Small intestine (tissue), 7 donors: ENCODE measurements around the gene PITPNM3. TPM values are rescaled to one million over a fixed set of nuclear protein-coding genes. Genes with fewer than 3 reads are reported as not detected.
A peak's percentile ranks its signal among the peaks of the same experiment; 100 is the strongest.

Source experiments
- DNase-seq, 2 donors: peaks; one replicate each; pipeline versions ENCODE4 v3.0.0 to v3.0.0-alpha.2; 2013
- FAIRE-seq: peaks from 2 replicates; lab custom pipeline; 2012; peaks lifted over from hg19 to GRCh38; lab: Jason Lieb, UNC
- H3K27ac ChIP-seq, 3 donors: one replicate each; pipeline ENCODE4 v1.5.1; 2013; ENCODE audit warnings: low read length in 2 of 3, mild to moderate bottlenecking in 2 of 3, control low read depth in 1 of 3, inconsistent platforms in 1 of 3, low read depth in 1 of 3, moderate library complexity in 1 of 3
- H3K27me3 ChIP-seq, 3 donors: one replicate each; pipeline ENCODE4 v1.6.1; 2013; ENCODE audit warnings: low read length in 3 of 3, inconsistent platforms in 1 of 3; ENCODE audit not compliant: control insufficient read depth in 3 of 3, insufficient read depth in 3 of 3
- H3K36me3 ChIP-seq, 3 donors: one replicate each; pipeline ENCODE4 v1.6.1; 2013; ENCODE audit warnings: low read length in 3 of 3, inconsistent platforms in 1 of 3, low read depth in 1 of 3, mild to moderate bottlenecking in 1 of 3, moderate library complexity in 1 of 3; ENCODE audit not compliant: control insufficient read depth in 3 of 3, insufficient read depth in 2 of 3
- H3K4me1 ChIP-seq, 3 donors: one replicate each; pipeline ENCODE4 v1.6.1; 2013; ENCODE audit warnings: low read length in 2 of 3, inconsistent platforms in 1 of 3, low read depth in 1 of 3, mild to moderate bottlenecking in 1 of 3, moderate library complexity in 1 of 3; ENCODE audit not compliant: control insufficient read depth in 3 of 3, insufficient read depth in 2 of 3
- H3K4me3 ChIP-seq, 3 donors: one replicate each; pipeline ENCODE4 v1.5.1; 2013; ENCODE audit warnings: low read length in 3 of 3, control low read depth in 1 of 3, inconsistent platforms in 1 of 3, low read depth in 1 of 3, mild to moderate bottlenecking in 1 of 3, moderate library complexity in 1 of 3
- H3K9me3 ChIP-seq, 2 donors: one replicate each; pipeline ENCODE4 v1.6.1; 2013; ENCODE audit warnings: low read depth in 1 of 2, low read length in 1 of 2; ENCODE audit not compliant: control insufficient read depth in 2 of 2, insufficient read depth in 1 of 2
- WGBS, 3 donors: extraction: QIAGEN DNeasy Blood & Tissue Kit; methylation state at CpG; one replicate each; pipeline ENCODE4 v1.1.7; 2013; 5-methylcytosine and 5-hydroxymethylcytosine counted together
- polyA plus RNA-seq, 4 donors: library from polyadenylated mRNA; stranded (reverse) in 3 of 4; unstranded in 1 of 4; fragments of 200-250 nt in 3 of 4; fragments of 120-200 nt in 1 of 4; gene quantifications; one replicate each; pipeline versions ENCODE4 v1.2.1 to v1.2.3, GENCODE V29; 2013
- donor health status: healthy with polysubstance abuse.
- donor health status: control.
- donor health status: control.
- donor health status: Bipolar disorder and iron deficiency.
- donor health status: healthy.

The PITPNM3 gene
- polyA plus RNA-seq, 4 donors: 0.22 to 1.7 (median 0.70) TPM

GRCh38 chr17:6523809-6524355 is 32.5 kb downstream of the PITPNM3 start:
- no peaks in the 10 kb centered on the region for H3K9me3 ChIP-seq
- H3K4me1 ChIP-seq: no peaks in the 10 kb centered on the region
- H3K27me3 ChIP-seq: no peaks in the 10 kb centered on the region
- WGBS, 3 donors: 82 to 87% (median 86%) methylated on average over 8 of the region's 8 CpGs
- no peaks in the 10 kb centered on the region for H3K36me3 ChIP-seq
- DNase-seq (no peak), FAIRE-seq (no peak)
- no peak overlapping the region for H3K27ac ChIP-seq
- H3K4me3 ChIP-seq: no peak overlapping the region

GRCh38 chr17:6523330-6523729 is 33.0 kb downstream of the PITPNM3 start:
- H3K36me3 ChIP-seq: no peaks in the 10 kb centered on the region
- DNase-seq (peak in 1 of 2 donors; percentile 24), FAIRE-seq (no peak)
- no peaks in the 10 kb centered on the region for H3K27me3 ChIP-seq
- no peaks in the 10 kb centered on the region for H3K9me3 ChIP-seq
- 65 to 79% (median 72%) methylated on average over 3 of the region's 3 CpGs for WGBS, 3 donors
- H3K4me3 ChIP-seq: no peak overlapping the region
- H3K4me1 ChIP-seq: no peaks in the 10 kb centered on the region
- H3K27ac ChIP-seq: no peak overlapping the region

GRCh38 chr17:6521586-6521985 is 34.8 kb downstream of the PITPNM3 start:
- H3K4me1 ChIP-seq: no peaks in the 10 kb centered on the region
- 94 to 98% (median 95%) methylated on average over 5 of the region's 5 CpGs for WGBS, 3 donors
- H3K4me3 ChIP-seq: no peak overlapping the region
- H3K36me3 ChIP-seq: no peaks in the 10 kb centered on the region
- no peak overlapping the region for H3K27ac ChIP-seq
- DNase-seq: no peak
- H3K27me3 ChIP-seq: no peaks in the 10 kb centered on the region
- H3K9me3 ChIP-seq: no peaks in the 10 kb centered on the region
- FAIRE-seq: no peak

- no peak overlapping the region for H3K27ac ChIP-seq
- H3K4me3 ChIP-seq: no peak overlapping the region
- H3K4me1 ChIP-seq: no peaks in the 10 kb centered on the region
- H3K27me3 ChIP-seq: no peaks in the 10 kb centered on the region
- H3K9me3 ChIP-seq: no peaks in the 10 kb centered on the region
- 76 to 81% (median 80%) methylated on average over 1 of the region's 1 CpG for WGBS, 3 donors
- DNase-seq: no peak
- no peaks in the 10 kb centered on the region for H3K36me3 ChIP-seq
- no peak for FAIRE-seq
Measured at GRCh38 chr17:6517062-6517461, 39.3 kb downstream of the PITPNM3 start.

- Histone ChIP-seq H3K4me3 (no peak overlapping the region), H3K4me1 (no peaks in the 10 kb centered on the region), H3K36me3 (no peaks in the 10 kb centered on the region), H3K27ac (no peak overlapping the region), H3K27me3 (no peaks in the 10 kb centered on the region), H3K9me3 (no peaks in the 10 kb centered on the region)
- FAIRE-seq (no peak), DNase-seq (no peak)
- 83 to 93% (median 93%) methylated on average over 3 of the region's 3 CpGs for WGBS, 3 donors
Measured at GRCh38 chr17:6514371-6514770, 42.0 kb downstream of the PITPNM3 start.

GRCh38 chr17:6512552-6512951 is 43.8 kb downstream of the PITPNM3 start:
- H3K4me1 ChIP-seq: no peaks in the 10 kb centered on the region
- FAIRE-seq (no peak), DNase-seq (no peak)
- H3K4me3 ChIP-seq: no peak overlapping the region
- no peaks in the 10 kb centered on the region for H3K9me3 ChIP-seq
- no peak overlapping the region for H3K27ac ChIP-seq
- H3K36me3 ChIP-seq: no peaks in the 10 kb centered on the region
- 33 to 52% (median 34%) methylated on average over 2 of the region's 2 CpGs for WGBS, 3 donors
- H3K27me3 ChIP-seq: no peaks in the 10 kb centered on the region

- H3K27ac ChIP-seq: no peak overlapping the region
- H3K4me3 ChIP-seq: no peak overlapping the region
- H3K9me3 ChIP-seq: no peaks in the 10 kb centered on the region
- DNase-seq (no peak), FAIRE-seq (no peak)
- 85 to 87% (median 87%) methylated on average over 9 of the region's 9 CpGs for WGBS, 3 donors
- no peaks in the 10 kb centered on the region for H3K36me3 ChIP-seq
- no peaks in the 10 kb centered on the region for H3K4me1 ChIP-seq
- no peaks in the 10 kb centered on the region for H3K27me3 ChIP-seq
Measured at GRCh38 chr17:6510321-6510977, 45.9 kb downstream of the PITPNM3 start.

- H3K27ac ChIP-seq: no peak overlapping the region
- H3K4me3 ChIP-seq: no peak overlapping the region
- DNase-seq (no peak), FAIRE-seq (no peak)
- H3K27me3 ChIP-seq: no peaks in the 10 kb centered on the region
- no peaks in the 10 kb centered on the region for H3K36me3 ChIP-seq
- no peaks in the 10 kb centered on the region for H3K9me3 ChIP-seq
- no peaks in the 10 kb centered on the region for H3K4me1 ChIP-seq
- WGBS, 3 donors: 83 to 89% (median 87%) methylated on average over 4 of the region's 4 CpGs
Measured at GRCh38 chr17:6509921-6510320, 46.4 kb downstream of the PITPNM3 start.
